ENCODE results near the gene MCF2L.

The MCF2L gene

GRCh38 chr13:112990783-112991182 lies 21.8 kb downstream of the MCF2L start:
- TF ChIP-seq REST (IDR thresholded peaks at IDR 0.05; ENCODE audit: insufficient read depth in 1 of 2, low read depth in 2 of 2, low read length in 2 of 2) (no peak), SIN3A (IDR thresholded peaks at IDR 0.05; ENCODE audit: borderline replicate concordance, insufficient read depth, low read length) (no peak), FOXP2 (optimal IDR thresholded peaks at IDR 0.05; ENCODE audit: borderline replicate concordance, extremely low read depth, extremely low read length, insufficient read depth) (no peak), TAF1 (IDR thresholded peaks at IDR 0.05; ENCODE audit: borderline replicate concordance, insufficient read depth, low read length) (no peak), POLR2AphosphoS5 (IDR thresholded peaks at IDR 0.05; ENCODE audit: low read depth, low read length) (no peak)

GRCh38 chr13:112991609-112992008 lies 22.6 kb downstream of the MCF2L start:
- TF ChIP-seq SIN3A (IDR thresholded peaks at IDR 0.05; ENCODE audit: borderline replicate concordance, insufficient read depth, low read length) (no peak), REST (IDR thresholded peaks at IDR 0.05; ENCODE audit: insufficient read depth in 1 of 2, low read depth in 2 of 2, low read length in 2 of 2) (no peak), FOXP2 (optimal IDR thresholded peaks at IDR 0.05; ENCODE audit: borderline replicate concordance, extremely low read depth, extremely low read length, insufficient read depth) (no peak), POLR2AphosphoS5 (IDR thresholded peaks at IDR 0.05; ENCODE audit: low read depth, low read length) (no peak), TAF1 (IDR thresholded peaks at IDR 0.05; ENCODE audit: borderline replicate concordance, insufficient read depth, low read length) (no peak)

DNA sequence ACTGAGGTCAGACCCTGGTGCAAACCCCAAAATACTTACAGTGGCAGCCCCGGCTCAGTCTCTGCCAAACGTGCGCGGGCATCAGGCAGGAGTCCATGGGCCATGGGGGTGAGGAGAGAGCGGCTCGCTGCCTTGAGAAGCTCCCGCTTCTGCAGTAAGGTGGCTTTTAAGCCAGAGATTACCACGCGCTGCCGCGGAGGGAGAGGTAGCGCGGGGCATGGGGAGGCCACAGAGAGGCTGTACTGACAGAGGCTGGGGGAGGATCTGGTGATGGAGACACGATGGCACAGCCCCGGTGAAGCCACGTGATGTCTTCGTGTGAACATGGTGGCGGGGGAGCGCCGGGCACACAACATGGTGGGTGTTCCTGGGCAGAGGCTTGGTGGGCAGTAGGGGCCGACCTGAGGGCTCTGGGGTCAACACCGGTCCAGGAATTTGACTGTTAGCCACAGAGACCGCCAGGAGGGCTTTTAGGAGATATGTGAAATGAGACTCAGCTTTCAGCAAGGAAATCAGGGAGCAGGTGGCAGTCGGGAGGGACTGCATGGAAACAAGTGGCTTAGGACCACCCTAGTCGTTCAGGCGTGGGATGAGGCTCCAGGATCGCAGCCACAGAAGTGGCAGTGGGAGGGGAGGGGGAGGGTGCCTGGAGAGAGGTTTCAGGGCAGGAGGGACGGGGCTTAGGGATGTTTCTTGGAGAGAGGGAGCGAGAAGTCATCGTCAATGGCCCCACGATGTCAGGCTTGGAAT lies 24.1 kb downstream of the MCF2L start:
- no peak for TF ChIP-seq POLR2AphosphoS5 (IDR thresholded peaks at IDR 0.05; ENCODE audit: low read depth, low read length)
- TF ChIP-seq SIN3A (IDR thresholded peaks at IDR 0.05; ENCODE audit: borderline replicate concordance, insufficient read depth, low read length), result no peak
- no peak for TF ChIP-seq TAF1 (IDR thresholded peaks at IDR 0.05; ENCODE audit: borderline replicate concordance, insufficient read depth, low read length)
- no peak for TF ChIP-seq REST (IDR thresholded peaks at IDR 0.05; ENCODE audit: insufficient read depth in 1 of 2, low read depth in 2 of 2, low read length in 2 of 2)
- no peak for TF ChIP-seq FOXP2 (optimal IDR thresholded peaks at IDR 0.05; ENCODE audit: borderline replicate concordance, extremely low read depth, extremely low read length, insufficient read depth)

- no peak for TF ChIP-seq TAF1 (IDR thresholded peaks at IDR 0.05; ENCODE audit: borderline replicate concordance, insufficient read depth, low read length)
- TF ChIP-seq REST (IDR thresholded peaks at IDR 0.05; ENCODE audit: insufficient read depth in 1 of 2, low read depth in 2 of 2, low read length in 2 of 2), result no peak
- no peak for TF ChIP-seq FOXP2 (optimal IDR thresholded peaks at IDR 0.05; ENCODE audit: borderline replicate concordance, extremely low read depth, extremely low read length, insufficient read depth)
- TF ChIP-seq POLR2AphosphoS5 (IDR thresholded peaks at IDR 0.05; ENCODE audit: low read depth, low read length), result no peak
- TF ChIP-seq SIN3A (IDR thresholded peaks at IDR 0.05; ENCODE audit: borderline replicate concordance, insufficient read depth, low read length), result no peak
Measured at GRCh38 chr13:112994084-112994780, 25.2 kb downstream of the MCF2L start.
